Measurements from ENCODE around the gene SDE2. TPM values are rescaled to one million over a fixed set of nuclear protein-coding genes. Genes with fewer than 3 reads are reported as not detected.
"Not testable (repeated sequence)": the region's sequence is repeated elsewhere in the genome, so short reads cannot be mapped to it uniquely, and the experiment has no call there.

Gene SDE2
- total and polyA plus RNA-seq, 2 of the 8 experiments (the other 6 are each of a cell fraction or from before 2014, with no cell fraction given) = 8.5 to 16.7 TPM

GRCh38 chr1:225939939-225940310 is 59.2 kb downstream of the SDE2 start:
- H3K9ac ChIP-seq (replicated peaks in 1 of 4; ENCODE audit: extremely low read depth in 1 of 4, low read depth in 3 of 4, low read length in 3 of 4); H3K23ac ChIP-seq (ENCODE audit: insufficient read length); H2BK5ac ChIP-seq (ENCODE audit: low read depth, low read length); H3K79me1 ChIP-seq (ENCODE audit: low read depth, low read length); H3K36me3 ChIP-seq (ENCODE audit: control insufficient read depth in 2 of 4, insufficient read depth in 4 of 4, low read length in 3 of 4); H2BK15ac ChIP-seq (ENCODE audit: low read length); DNase-seq (ENCODE audit: low read depth in 1 of 2, low spot score in 2 of 2); H3K14ac ChIP-seq (ENCODE audit: insufficient read length); H3K23me2 ChIP-seq (ENCODE audit: low read depth, low read length); H2BK20ac ChIP-seq (ENCODE audit: low read length); H3K18ac ChIP-seq (ENCODE audit: extremely low read depth, low read length); H2AFZ ChIP-seq (ENCODE audit: low read length); H3K79me2 ChIP-seq (ENCODE audit: control insufficient read depth in 1 of 2, insufficient read depth in 2 of 2, low read length in 2 of 2); H4K5ac ChIP-seq (ENCODE audit: insufficient read length, low read depth, low read length); H4K20me1 ChIP-seq (replicated peaks in 1 of 2; ENCODE audit: control insufficient read depth in 1 of 2, insufficient read depth in 2 of 2, low read length in 2 of 2); FAIRE-seq; H3K27me3 ChIP-seq (replicated peaks in 1 of 4; ENCODE audit: control insufficient read depth in 3 of 4, extremely low read depth in 1 of 4, insufficient read depth in 3 of 4, low read length in 3 of 4); H3K9me3 ChIP-seq (ENCODE audit: insufficient read depth in 2 of 2, low read depth in 1 of 2, low read length in 1 of 2); H4K91ac ChIP-seq (replicated peaks; ENCODE audit: insufficient read length, low read length); H3K56ac ChIP-seq (replicated peaks; ENCODE audit: insufficient read length, low read depth, low read length); H3K4ac ChIP-seq (replicated peaks; ENCODE audit: insufficient read length, low read depth, low read length); H2BK120ac ChIP-seq (replicated peaks; ENCODE audit: low read depth, low read length); H4K8ac ChIP-seq (ENCODE audit: extremely low read depth, insufficient read depth, low read length); H3K27ac ChIP-seq (ENCODE audit: low read depth, low read length): not testable (repeated sequence)
- Histone ChIP-seq H3K4me3 (ENCODE audit: extremely low read depth in 1 of 4, insufficient read depth in 2 of 4, low read depth in 3 of 4, low read length in 4 of 4) (peak overlapping the region in 2 of 4 experiments; percentile 32 to 59; a peak in 3 of 8 replicates), H3K4me2 (ENCODE audit: insufficient read depth in 1 of 2, low read depth in 2 of 2, low read length in 2 of 2) (peak overlapping the region; percentile 50 to 66), H3K4me1 (replicated peaks in 1 of 4; ENCODE audit: control insufficient read depth in 3 of 4, insufficient read depth in 4 of 4, low read length in 3 of 4) (peaks cover 1 to 13% (median 8%) of the 10 kb centered on the region in 4 experiments), H2AK5ac (ENCODE audit: low read depth, low read length) (peak overlapping the region; percentile 90; the same call in 1 of the 2 replicates), H2BK12ac (ENCODE audit: low read depth, low read length) (0 out of 2 replicates have a peak overlapping the region, but pooled peaks have one; percentile 17)
- CTCF ChIA-PET (ENCODE audit: partially characterized antibody) = interaction anchor here (0.6 to 4.0 kb wide), 8 partner anchors 10 to 63 kb away, joined by 3 to 23 read pairs (median 4); partner anchors contain the start of gene PYCR2
- POLR2A ChIA-PET (ENCODE audit: partially characterized antibody) = interaction anchor here (1.0 to 3.4 kb wide), 5 partner anchors 9 to 58 kb away, joined by 3 to 16 read pairs (median 5); partner anchors contain the start of genes PYCR2 and TMEM63A
- 57% methylated on average over 4 of the region's 8 CpGs; no CpG with 5 or more reads in 1 of the 2 experiments for WGBS, 2 experiments (ENCODE audit: extremely low coverage in 1 of 2, insufficient coverage in 1 of 2, insufficient read length in 1 of 2, insufficient replicate concordance in 2 of 2, low coverage in 1 of 2, low lambda C conversion rate in 2 of 2, missing lambda C conversion rate in 1 of 2)

Measured in H1 (cell line).